Left lobe of liver (tissue), 2 donors: ENCODE measurements around the gene TPR. TPM values are rescaled to one million over a fixed set of nuclear protein-coding genes. Genes with fewer than 3 reads are reported as not detected.

Source experiments
- ATAC-seq: fragments of 200-7000 bp; cut with Tn5 transposase; one replicate; pipeline ENCODE4 v1.9.1; 2020; ENCODE audit warnings: mild to moderate bottlenecking, moderate library complexity
- DNase-seq: peaks from one replicate; pipeline ENCODE4 v3.0.0-alpha.2; 2020; ENCODE audit warnings: low spot score
- total RNA-seq: library from RNA; stranded (reverse); gene quantifications from one replicate; pipeline ENCODE4 v1.2.1, GENCODE V29; 2021
- donor health status: DM: no; HTN: no; CAD: no; lungs with moderate emphysema.
- donor health status: DM: no; HTN: yes; CAD: no.

TPR gene
- total RNA-seq, 1 donor from 2014 or later = 27.2 TPM

- no peak for DNase-seq
- ATAC-seq = no peak
Observed at GRCh38 chr1:186330758-186331157, 44.3 kb downstream of the TPR start.

DNA sequence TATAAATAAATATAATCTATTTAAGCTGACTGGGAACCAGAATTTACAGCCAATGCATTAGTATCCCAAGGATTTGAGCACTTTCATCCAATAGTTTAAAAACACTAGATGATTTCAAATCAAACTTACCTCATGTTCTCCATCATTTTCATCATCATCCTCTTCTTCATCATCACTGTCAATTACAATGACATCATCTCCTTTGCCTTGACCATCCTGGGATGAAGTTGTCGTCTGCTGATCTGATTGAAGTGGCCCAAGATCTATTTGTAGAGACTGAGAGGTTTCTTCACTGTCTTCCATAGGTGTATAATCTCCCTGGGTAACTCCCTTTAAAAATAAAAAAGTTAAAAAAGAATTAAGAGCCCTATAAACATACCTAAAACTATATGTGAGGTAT, 47.7 kb downstream of the TPR start:
- no peak for DNase-seq
- ATAC-seq = no peak

DNA sequence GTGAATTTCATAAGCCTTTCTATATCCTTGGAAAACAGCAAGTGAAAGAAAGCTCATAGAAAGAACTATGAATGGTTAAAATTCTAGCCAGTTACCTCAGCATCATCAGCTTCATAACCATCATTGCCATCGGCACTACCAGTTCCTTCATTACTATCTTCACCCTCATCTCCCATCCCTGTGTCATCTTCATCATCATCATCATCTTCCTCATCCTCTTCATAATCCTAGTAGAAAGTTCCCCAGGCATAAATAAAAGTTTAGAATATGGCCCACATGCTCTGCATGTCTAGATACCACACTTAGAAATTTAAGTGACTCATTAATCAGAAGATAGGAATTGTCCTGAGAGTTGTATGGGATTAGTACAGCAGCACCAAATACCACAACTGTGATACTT, 49.0 kb downstream of the TPR start:
- ATAC-seq (no peak), DNase-seq (no peak)

DNA sequence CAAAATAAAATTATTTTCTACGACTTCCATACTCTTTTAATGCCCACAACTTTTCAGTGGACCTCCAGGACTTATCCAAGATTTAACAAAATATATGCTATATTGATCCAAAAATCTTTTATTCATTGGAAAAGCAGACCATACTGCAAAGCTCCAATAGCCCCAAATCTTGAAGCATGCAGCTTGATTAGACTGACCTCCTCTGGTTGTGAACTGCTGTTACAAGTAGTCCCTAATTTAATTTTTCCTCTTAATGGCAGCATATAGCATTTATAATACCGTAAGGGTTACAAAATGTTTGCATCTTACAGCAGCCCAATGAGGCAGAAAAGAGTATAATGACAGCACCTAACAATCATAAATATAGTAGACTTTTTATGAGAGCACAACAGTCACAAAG, 49.8 kb downstream of the TPR start:
- ATAC-seq = peak; percentile 51

GRCh38 chr1:186323865-186324264, 51.2 kb downstream of the TPR start:
- no peak for ATAC-seq
- no peak for DNase-seq

More for the DNA sequence above, 49.8 kb downstream of the TPR start:
- no peak for DNase-seq

DNA sequence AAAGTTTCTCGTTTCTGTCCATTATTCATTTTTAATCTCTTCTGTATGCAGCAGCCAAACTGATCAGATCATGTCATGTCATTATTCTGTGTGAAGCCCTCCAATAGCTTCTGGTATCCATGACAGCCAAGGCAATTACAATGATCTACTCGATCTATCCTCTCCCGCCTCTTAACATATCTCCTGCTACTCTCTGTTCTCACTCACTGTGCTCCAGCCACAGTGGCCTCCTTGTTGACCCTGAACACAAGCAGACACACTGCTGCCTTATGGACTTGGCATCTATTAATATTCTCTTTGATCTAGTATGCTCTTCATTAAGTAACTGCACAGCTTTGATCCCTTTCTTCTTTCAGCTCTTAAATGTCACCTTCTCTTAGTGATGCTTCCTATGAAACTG, 59.5 kb downstream of the TPR start:
- DNase-seq (no peak), ATAC-seq (peak; percentile 50)

DNA sequence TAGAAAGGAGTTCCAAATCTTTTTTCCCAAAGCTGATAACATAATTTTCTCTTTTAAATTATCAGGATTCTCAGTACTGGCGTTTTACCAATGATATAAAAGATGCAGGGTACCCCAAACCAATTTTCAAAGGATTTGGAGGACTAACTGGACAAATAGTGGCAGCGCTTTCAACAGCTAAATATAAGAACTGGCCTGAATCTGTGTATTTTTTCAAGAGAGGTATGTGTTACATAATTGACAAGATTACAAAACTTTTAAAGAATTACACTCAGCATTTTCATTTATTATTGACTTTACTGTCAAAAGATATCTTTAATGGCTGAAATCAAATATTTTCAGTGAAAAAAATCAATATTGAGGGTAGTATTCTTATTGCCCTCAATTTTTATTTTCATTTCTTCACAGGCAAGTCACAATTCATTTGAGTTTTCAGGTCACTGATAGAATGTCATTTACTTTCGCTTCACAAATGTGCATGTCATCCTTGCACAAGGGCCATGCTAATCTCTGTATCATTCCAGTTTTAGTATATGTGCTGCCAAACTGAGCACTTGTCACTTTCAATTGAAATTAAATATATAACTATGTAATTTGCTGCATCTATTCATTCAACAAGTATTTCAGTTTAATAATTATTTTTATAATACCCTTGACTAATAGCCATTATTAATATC, 63.5 kb downstream of the TPR start:
- DNase-seq (no peak), ATAC-seq (peak; percentile 67)

- DNase-seq = no peak
- ATAC-seq = no peak
Observed at GRCh38 chr1:186310307-186310706, 64.7 kb downstream of the TPR start.

- DNase-seq (no peak), ATAC-seq (no peak)
Observed at GRCh38 chr1:186308264-186309060, 66.6 kb downstream of the TPR start.

DNA sequence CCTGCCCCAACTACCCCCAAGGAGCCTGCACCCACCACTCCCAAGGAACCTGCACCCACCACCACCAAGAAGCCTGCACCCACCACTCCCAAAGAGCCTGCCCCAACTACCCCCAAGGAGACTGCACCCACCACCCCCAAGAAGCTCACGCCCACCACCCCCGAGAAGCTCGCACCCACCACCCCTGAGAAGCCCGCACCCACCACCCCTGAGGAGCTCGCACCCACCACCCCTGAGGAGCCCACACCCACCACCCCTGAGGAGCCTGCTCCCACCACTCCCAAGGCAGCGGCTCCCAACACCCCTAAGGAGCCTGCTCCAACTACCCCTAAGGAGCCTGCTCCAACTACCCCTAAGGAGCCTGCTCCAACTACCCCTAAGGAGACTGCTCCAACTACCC, 67.6 kb downstream of the TPR start:
- no peak for ATAC-seq
- no peak for DNase-seq

- DNase-seq = no peak
- ATAC-seq = no peak
Observed at GRCh38 chr1:186306533-186306932, 68.5 kb downstream of the TPR start.

DNA sequence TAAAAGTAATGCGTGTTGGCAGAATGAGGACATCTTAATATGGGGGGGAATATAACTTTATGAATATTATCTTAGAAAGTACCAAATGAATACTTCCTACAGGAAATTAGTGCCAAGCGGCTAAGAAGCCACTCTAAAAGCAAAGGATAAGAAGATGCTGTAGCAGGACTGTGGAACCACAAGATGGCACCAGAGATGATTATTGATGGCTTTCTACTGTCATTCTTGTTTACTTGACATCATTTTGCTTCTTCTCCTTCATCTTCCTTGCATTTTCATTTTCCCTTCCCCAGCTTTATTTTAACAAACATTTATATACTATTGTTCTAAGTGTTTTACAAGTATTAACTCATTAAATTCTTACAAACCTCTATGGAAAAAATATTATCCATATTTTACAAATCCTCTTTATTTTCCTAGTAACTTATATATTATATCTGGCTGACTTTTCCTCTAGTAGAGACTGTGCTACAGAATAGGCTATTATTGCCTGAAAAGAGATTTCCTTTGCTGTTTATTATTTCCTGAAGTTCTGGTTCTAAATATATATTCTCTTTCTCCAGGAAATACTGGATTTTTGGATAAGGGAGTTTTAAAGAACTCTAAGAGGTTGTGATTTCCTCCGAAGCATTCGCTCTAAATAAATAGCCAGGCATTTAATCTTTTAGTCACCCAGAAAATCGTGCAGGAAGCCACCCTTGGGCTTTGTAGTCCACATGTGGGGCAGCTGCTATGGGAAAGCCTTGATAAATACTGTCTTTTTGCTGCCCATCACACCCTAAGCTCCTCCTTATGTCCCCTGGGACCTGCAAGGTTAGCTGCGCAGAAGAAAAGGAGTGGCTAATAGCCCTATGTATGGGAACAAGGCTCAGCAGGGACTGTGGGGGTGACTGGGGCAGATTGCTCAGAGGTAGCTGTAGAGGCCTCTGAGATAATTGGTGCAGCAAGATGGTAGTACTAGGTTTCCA, 69.8 kb downstream of the TPR start:
- ATAC-seq = peak; percentile 63
- DNase-seq = no peak

GRCh38 chr1:186303911-186304310, 71.1 kb downstream of the TPR start:
- ATAC-seq (no peak), DNase-seq (no peak)

- ATAC-seq = peak; percentile 36
- DNase-seq = no peak
Observed at GRCh38 chr1:186302381-186302920, 72.6 kb downstream of the TPR start.

- DNase-seq (no peak), ATAC-seq (no peak)
Observed at GRCh38 chr1:186301448-186301847, 73.6 kb downstream of the TPR start.

GRCh38 chr1:186300056-186300455, 75.0 kb downstream of the TPR start:
- ATAC-seq (no peak), DNase-seq (no peak)

DNA sequence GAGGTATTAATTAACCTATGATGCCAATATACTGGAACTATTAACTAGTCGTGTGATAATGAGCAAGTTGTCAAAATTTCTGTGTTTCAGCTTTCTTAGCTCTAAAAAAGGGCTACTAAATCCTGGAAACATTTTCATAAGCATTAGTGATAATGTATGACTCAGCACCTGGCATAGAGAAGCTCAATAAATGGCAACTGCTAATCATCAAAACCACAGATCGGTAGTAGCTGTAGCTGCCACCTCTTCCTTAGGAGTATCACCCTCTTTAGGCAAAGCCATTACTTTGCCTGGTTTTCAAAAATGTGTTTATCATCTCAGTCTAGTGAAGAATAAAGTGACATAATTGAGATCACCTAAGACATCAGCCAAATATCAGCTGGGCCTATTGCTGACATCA, 75.5 kb downstream of the TPR start:
- ATAC-seq = no peak
- DNase-seq = no peak

DNA sequence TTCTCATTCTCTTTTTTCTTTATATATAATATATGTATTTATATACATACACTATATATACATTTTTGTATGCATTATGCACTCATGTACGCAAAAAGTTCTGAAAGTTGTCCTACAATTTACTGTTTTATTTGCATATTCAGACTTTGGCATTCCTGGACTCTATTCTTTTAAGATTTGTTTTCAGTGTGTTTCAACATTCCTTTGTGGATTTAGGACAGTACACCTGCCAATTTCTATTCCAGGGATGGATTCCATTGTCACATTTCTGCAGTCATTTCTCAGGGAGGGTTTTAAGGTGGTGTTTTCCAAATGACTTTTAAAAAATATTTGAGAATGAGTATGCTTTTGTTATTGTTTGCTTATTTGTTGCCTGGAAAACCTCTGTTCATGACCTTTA, 76.2 kb downstream of the TPR start:
- DNase-seq = no peak
- ATAC-seq = peak; percentile 56

DNA sequence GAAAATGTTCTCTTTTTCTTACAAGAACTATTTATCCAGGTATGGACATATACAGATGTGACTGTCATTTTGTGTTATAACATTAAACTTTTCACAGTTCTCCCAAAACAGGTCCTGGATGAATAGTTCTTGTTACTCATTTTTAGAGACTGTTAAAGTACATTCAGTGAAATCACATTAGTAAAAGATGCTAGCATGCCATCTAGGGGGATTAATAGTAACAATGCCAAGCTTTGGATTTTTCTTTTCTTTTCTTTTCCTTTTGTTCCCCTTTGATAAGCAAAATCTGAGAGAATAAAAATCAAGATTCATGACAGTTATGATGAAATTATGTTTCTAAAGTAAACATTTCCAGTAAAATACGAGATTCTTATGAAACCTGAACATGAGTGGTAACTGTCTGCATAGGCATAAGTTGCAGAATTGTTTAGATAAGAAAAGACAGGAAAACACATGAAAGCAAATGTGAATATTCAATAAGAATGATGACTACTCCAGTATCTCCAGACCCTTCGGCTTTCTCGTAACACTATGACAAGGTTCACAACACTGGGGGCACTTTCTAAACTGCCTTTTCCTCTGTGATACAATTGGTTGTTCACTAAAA, 77.5 kb downstream of the TPR start:
- no peak for ATAC-seq
- DNase-seq = no peak

GRCh38 chr1:186295980-186296379, 79.1 kb downstream of the TPR start, which contains the start of gene PRG4:
Gene PRG4 (plus strand): TSS chr1:186296279.
- DNase-seq (no peak), ATAC-seq (peak; percentile 87)

DNA sequence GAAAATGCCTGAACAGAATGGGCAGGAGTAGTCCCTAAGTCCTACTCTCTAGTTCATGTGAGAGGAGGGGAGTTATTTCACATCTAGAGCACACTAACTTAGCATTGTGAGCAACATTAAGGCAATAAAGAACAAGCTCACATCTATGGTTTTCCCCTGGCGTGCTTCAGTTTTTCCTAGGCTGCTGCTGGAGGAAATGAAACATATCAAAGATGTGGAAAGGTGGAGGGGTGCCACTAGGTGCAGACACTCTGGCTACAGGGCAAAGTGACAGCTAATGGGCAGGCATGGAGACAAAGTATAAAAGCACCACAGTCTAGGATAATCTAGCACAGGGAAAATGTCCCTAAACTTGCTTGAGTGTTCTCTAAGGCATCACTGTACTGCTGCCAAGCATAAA, 82.2 kb downstream of the TPR start:
- DNase-seq = no peak
- no peak for ATAC-seq
